ENCODE results near the gene PXMP2.

PXMP2 gene

DNA sequence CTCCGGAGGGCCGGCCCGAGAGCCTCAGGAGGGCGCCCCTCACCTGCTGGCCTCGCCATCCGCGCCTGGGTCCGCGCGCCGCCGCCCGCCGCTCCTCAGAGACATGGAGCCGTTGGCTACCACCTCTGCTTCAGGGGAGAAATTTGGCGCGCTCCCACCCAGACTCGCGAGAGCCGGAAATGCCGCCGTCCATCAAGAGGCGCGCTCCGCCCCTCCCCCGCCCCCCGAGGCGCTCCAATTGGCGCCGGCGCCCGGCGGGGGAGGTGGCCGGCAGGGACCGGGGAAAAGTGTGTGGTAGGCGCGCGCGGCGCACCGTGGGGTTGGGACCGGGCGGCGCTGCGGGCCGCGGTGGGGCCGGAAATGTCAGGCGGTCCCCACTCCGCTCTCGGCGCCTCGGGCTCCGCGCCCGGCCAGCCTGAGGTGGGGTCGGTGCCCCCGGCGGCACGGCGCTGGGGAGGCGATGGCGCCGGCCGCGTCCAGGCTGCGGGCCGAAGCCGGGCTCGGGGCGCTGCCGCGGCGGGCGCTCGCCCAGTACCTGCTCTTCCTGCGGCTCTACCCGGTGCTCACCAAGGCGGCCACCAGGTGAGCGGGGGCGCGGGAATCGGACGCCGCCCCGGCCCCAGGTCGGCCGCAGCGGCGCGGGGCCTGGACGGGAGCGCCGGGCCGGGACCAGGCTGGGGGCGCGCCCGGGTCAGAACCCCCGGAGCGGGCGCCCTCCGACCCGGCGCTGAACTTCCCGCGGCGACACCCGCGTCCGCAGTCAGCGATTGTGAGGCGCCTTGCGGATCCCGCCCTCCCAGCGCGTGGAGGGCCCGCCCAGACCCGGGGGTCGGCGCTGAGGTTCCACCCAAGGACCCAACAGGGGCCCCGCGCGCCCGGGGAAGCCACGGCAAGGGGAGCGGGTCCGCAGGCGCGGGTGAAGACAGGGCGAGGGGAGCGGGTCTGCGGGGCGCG is at the start of gene PXMP2, which contains the start of gene POLE:
PXMP2 (plus strand) TSS at position 377 of the 954 bp plus-strand sequence; CDS start at position 461, 84 bp downstream.
POLE (minus strand) TSS at position 132 of the 954 bp plus-strand sequence; CDS start at position 105, 27 bp downstream.
- peak; percentile 98 to 99 for DNase-seq (ENCODE audit: low read depth in 1 of 2, low spot score in 1 of 2)
- in situ Hi-C loops (cut with HindIII; ENCODE audit: low pct_unique_long_range_greater_than_20kb, low sequenced_read_pairs): no loop called here
- no peak for TF ChIP-seq JUND (IDR thresholded peaks at IDR 0.05; ENCODE audit: low read depth)

DNA sequence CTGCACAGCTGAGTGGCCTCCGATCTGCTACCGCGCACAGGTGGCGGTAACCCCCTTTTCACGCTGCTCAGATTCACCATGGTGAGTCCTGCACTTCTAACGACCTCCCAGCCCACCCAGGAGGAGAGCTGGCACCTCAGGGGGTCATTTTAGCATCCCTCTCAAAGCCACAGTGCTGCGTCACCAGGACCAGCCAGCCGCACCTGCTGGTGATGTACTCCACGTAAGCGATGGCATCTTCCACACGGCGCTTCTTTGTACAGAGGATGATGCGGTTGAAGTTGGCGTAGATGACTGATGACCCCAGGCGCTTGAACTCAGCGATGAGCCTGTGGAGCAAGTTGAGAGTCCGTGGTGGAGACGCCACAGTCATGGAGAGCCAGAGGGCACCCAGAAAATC is 49.6 kb upstream of the PXMP2 start:
- in situ Hi-C loops (cut with HindIII; ENCODE audit: low pct_unique_long_range_greater_than_20kb, low sequenced_read_pairs): no loop called here
- no peak for TF ChIP-seq JUND (IDR thresholded peaks at IDR 0.05; ENCODE audit: low read depth)
- no peak for DNase-seq (ENCODE audit: low read depth in 1 of 2, low spot score in 1 of 2)

DNA sequence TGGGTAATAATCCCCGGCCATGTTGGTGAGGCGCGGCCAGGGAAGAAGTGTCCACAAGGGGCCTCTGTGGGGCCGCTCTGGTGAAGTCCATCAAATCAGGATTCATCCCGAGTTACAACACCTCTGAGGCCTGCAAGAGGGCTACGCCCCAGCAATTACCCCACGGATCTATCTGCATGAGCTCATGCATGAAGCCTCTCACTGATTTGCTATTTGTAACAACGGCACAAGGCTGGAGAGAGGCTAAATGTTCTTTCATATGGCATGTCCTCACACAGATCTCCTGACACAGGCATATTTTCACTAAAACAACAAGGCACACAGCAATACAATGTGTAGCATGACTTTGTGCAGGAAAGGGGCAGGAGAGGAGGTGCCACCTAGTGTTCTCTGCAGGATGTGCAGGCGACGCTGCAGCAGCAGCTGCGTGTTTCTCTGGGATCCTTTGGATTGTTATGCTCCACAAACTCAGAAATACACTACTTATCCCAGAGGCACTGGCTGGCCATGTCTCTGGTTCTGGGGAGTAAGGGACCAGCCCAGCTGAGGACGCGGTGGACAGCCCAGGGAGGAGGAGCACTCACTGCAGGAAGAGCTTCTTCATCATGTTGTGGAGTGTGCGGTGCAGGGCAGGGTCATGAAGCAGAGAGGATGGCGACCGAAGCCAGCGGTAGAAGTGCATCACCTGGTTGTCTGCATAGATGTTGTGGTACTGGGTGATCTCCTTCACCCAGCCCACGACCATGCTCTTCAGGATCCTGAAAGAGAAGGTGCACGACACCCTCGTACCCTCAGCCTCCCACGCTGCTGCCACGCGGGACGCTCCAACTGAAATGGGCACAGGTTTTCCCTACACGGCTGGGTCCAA is 48.6 kb upstream of the PXMP2 start:
- TF ChIP-seq JUND (IDR thresholded peaks at IDR 0.05; ENCODE audit: low read depth): no peak
- peak; percentile 77 to 87 for DNase-seq (ENCODE audit: low read depth in 1 of 2, low spot score in 1 of 2)
- in situ Hi-C loops (cut with HindIII; ENCODE audit: low pct_unique_long_range_greater_than_20kb, low sequenced_read_pairs): no loop called here

DNA sequence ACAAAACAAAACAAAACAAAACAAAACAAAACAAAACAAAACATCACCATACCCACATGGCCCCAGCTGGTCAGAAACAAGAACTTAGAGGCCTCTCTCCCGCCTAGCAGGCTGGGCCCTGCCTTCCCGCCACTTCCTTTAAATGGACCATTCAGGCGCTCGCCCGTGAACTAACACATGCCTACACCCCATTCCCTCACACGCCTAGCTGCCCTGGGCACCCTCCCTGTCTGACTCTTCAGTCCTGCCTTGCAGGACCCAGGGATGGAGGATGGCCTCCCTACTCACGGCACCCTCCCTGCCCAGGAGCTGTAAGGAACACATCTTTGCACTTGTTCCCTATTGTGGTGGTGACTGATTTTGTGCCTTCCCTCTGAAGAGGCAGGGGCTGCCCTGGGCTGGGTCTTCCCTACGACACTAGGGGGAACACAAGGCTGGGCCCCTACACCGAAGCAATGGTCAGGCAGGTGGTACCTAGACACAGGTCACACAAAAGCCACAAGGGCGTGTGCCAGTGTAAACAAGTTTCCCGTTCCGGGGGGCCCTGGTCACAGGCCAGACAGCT is 47.3 kb upstream of the PXMP2 start:
- no peak for TF ChIP-seq JUND (IDR thresholded peaks at IDR 0.05; ENCODE audit: low read depth)
- DNase-seq (ENCODE audit: low read depth in 1 of 2, low spot score in 1 of 2): no peak
- in situ Hi-C loops (cut with HindIII; ENCODE audit: low pct_unique_long_range_greater_than_20kb, low sequenced_read_pairs): no loop called here

DNA sequence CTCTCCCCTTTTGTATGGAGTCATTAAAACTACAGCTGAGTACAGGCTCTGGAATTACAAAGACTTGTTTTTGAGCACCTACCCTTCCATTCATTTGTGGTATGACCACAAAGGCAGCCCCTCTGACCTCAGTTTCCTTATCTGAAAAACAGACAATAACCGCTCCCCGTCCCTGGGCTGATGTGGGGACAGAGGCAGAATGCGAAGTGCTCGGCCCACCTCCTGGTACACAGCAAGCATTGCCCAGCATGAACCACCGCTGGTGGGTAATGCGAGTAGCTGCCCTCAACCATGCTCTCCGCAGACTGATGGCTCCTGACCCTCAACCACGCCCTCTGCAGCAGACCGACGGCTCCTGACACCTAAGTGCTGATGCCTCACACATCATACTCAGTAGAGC is 46.5 kb upstream of the PXMP2 start:
- in situ Hi-C loops (cut with HindIII; ENCODE audit: low pct_unique_long_range_greater_than_20kb, low sequenced_read_pairs): no loop called here
- TF ChIP-seq JUND (IDR thresholded peaks at IDR 0.05; ENCODE audit: low read depth): no peak
- DNase-seq (ENCODE audit: low read depth in 1 of 2, low spot score in 1 of 2): no peak

DNA sequence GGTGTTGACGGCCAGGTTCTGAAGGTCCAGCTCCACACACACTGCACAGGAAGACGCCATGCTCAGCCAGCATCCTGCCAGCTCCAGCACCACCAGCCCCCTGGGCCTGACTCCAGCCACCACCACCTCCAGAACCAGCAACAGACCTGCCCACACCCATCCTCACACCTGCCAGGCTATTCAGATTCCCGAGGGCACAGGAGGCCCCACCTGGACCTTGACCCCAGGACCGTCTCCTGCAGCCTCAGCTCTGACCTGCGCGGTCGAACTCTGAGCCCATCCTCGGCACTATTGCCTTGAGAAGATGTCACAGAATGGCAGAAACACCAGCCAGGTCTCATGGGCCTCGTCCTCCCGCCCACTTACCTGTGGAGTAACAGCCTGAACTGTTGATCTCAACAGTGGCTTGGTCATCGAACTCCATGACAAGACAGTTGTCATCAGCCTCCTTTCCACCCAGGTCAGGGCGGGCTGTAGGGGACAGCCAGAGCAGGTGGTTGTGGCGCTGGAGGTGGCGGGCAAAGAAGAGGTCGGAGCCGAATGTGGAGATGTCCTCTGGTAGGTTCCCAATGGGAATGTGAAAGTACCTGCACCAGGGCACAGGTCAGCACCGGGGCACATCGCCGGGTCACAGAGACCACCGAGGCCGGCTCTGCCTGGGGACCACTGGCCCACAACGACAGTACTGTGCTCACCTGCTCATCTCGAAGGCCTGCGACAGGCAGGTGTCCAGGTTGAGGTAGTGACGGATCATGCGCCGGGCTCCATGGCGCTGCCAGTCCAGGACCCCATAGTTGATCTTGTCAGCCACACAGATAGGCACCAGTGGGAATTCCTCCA is 45.4 kb upstream of the PXMP2 start:
- TF ChIP-seq JUND (IDR thresholded peaks at IDR 0.05; ENCODE audit: low read depth): no peak
- in situ Hi-C loops (cut with HindIII; ENCODE audit: low pct_unique_long_range_greater_than_20kb, low sequenced_read_pairs): no loop called here
- DNase-seq (ENCODE audit: low read depth in 1 of 2, low spot score in 1 of 2): no peak

DNA sequence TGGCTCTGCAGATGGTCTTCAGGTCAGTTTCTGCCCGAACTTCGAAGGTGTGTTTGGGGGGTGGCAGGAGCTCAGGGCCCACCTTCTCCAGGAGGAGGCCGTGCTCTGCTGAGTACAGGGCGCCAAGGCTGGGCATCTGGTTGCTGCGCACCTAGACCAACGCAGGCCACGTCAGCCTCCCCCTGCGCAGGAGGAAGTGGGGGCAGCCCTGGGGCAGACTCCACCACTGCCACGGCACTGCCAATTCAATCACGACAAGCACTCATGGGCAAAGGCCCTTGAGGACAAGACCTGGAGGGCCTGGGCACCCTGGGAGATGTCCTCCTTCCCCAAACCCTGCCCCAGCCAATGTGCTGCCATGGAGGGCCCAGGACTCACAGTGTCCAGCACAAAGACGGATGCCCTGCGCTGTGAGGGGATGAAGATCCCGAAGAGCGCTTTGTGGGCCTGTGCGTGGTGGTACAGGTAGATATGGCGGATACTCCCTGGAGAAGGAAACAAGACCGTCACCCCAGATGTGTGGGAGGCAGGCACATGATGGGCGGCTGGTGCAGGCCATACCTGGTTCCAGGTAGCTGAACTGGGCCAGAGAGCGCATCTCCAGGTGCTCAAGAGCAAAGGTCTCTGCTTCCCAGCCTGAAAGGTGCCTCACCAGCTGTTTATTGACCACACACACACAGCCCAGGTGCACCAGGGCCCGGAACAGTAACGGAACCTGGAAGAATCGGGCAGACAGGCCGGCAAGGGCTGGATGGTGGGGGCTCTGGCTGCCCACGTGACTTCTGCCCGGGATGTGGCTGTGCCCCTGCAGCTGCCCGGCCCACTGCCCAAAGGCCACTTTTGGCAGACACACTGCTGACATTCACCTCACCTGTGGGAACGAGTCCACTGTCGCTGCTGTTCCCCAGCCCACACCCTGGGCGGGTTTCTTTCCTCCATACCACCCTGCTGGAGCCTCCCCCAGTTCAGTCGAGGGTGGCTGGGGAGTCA is 44.2 kb upstream of the PXMP2 start:
- no peak for DNase-seq (ENCODE audit: low read depth in 1 of 2, low spot score in 1 of 2)
- TF ChIP-seq JUND (IDR thresholded peaks at IDR 0.05; ENCODE audit: low read depth): no peak
- in situ Hi-C loops (cut with HindIII; ENCODE audit: low pct_unique_long_range_greater_than_20kb, low sequenced_read_pairs): no loop called here

DNA sequence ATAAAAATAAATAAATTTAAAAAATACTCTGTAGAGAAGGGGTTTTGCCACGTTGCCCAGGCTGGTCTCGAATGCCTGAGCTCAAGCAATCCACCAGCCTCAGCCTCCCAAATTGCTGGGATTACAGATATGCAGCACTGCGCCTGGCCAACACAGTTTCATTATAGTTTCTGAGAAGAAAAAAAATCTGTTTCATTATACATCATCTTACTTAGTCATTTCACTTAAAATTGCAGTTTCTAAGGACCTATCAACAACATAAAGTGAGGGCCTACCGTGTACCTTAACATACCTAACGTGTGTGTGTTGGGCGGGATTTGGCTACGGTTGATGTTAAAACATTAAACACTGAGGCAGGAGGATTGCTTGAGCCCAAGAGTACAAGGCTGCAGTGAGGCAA is 40.5 kb upstream of the PXMP2 start:
- TF ChIP-seq JUND (IDR thresholded peaks at IDR 0.05; ENCODE audit: low read depth): no peak
- no peak for DNase-seq (ENCODE audit: low read depth in 1 of 2, low spot score in 1 of 2)
- in situ Hi-C loops (cut with HindIII; ENCODE audit: low pct_unique_long_range_greater_than_20kb, low sequenced_read_pairs): no loop called here

DNA sequence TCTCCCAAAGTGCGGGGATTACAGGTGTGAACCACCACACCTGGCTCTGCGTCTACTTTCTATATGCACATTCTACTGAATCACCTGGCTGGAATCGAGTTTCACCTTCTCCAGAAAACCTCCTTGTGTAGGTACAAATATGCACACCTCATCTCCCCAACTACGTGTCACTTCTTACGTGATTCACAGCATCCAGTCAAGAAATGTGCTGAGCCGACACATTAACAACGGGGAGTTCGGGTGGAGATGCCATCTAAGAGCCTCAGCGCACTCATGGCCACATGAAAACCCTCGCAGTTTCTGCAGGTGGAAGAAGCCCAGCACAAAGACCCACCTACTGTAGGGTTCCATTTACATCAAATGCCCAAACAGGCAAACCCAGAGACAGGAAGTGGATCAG is 39.5 kb upstream of the PXMP2 start:
- in situ Hi-C loops (cut with HindIII; ENCODE audit: low pct_unique_long_range_greater_than_20kb, low sequenced_read_pairs): no loop called here
- no peak for DNase-seq (ENCODE audit: low read depth in 1 of 2, low spot score in 1 of 2)
- no peak for TF ChIP-seq JUND (IDR thresholded peaks at IDR 0.05; ENCODE audit: low read depth)

DNA sequence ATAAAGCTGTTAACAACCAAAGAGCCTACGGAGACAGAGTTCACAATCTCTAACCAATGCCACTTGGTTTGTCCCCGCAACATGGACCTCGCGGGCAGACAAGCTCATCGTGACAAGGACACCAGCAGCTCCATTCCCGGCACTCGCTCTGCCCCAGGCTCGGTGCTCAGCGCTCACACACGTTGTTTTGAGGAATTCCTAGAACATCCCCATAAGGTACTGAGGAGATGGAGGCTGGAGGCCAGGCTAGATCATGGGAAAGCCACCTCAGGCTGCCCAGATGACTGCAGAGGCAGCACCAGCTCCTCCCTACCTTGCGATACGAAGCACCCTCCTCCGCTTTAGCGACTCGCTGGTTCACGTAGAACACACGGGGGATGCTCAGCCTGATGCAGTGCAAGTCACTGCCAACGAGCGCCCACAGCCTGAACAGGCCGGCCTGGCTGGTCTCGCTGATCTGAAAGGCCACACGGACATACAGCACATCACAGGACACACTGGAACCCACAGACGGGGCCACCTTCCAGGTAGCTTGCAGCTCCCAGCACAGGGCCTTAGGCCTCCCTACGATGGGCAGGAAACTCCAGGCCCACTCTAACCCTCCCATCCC is 38.7 kb upstream of the PXMP2 start:
- TF ChIP-seq JUND (IDR thresholded peaks at IDR 0.05; ENCODE audit: low read depth): no peak
- in situ Hi-C loops (cut with HindIII; ENCODE audit: low pct_unique_long_range_greater_than_20kb, low sequenced_read_pairs): no loop called here

More for the DNA sequence above, 38.7 kb upstream of the PXMP2 start:
- DNase-seq (ENCODE audit: low read depth in 1 of 2, low spot score in 1 of 2): no peak

Measured in T47D (cell line).